MM.1S (cell line): ENCODE data around the gene HMCES.

ENCODE experiments used
- DNase-seq: peaks from one replicate; pipeline ENCODE4 v3.0.0-alpha.2; 2015
- H2AFZ ChIP-seq: fragments of 300-600 bp; sonication (generic); 2 replicates; pipeline ENCODE4 v1.6.0; 2016; ENCODE audit warnings: antibody characterized with exemption, low read length
- H3F3A ChIP-seq: fragments of 300-600 bp; sonication (generic); 2 replicates; pipeline ENCODE4 v1.6.1; 2016; ENCODE audit warnings: mild to moderate bottlenecking, antibody characterized with exemption, low read length, moderate library complexity, mixed read lengths; ENCODE audit not compliant: insufficient read depth
- H3K27ac ChIP-seq: fragments of 300-600 bp; sonication (generic); 2 replicates; pipeline ENCODE4 v1.5.1; 2016; ENCODE audit warnings: mild to moderate bottlenecking, low read length
- H3K27me3 ChIP-seq: fragments of 300-600 bp; sonication (generic); replicated peaks from 2 replicates; pipeline ENCODE4 v1.6.0; 2016; ENCODE audit warnings: low read length; ENCODE audit not compliant: insufficient read depth
- H3K36me3 ChIP-seq: fragments of 300-600 bp; sonication (generic); replicated peaks from 2 replicates; pipeline ENCODE4 v1.6.1; 2016; ENCODE audit warnings: mild to moderate bottlenecking, low read length, mixed read lengths; ENCODE audit not compliant: insufficient read depth
- H3K4me1 ChIP-seq: fragments of 300-600 bp; sonication (generic); 2 replicates; pipeline ENCODE4 v1.6.1; 2016; ENCODE audit warnings: low read length, mixed read lengths
- H3K4me2 ChIP-seq: fragments of 300-600 bp; sonication (generic); 2 replicates; pipeline ENCODE4 v1.6.0; 2016; ENCODE audit warnings: low read depth, low read length
- H3K4me3 ChIP-seq: fragments of 300-600 bp; sonication (generic); 2 replicates; pipeline ENCODE4 v1.5.1; 2016; ENCODE audit warnings: low read length, mixed read lengths
- H3K79me2 ChIP-seq: fragments of 300-600 bp; sonication (generic); 2 replicates; pipeline ENCODE4 v1.6.1; 2016; ENCODE audit warnings: mixed run types, low read length, mixed read lengths
- H3K9ac ChIP-seq: fragments of 300-600 bp; sonication (generic); 2 replicates; pipeline ENCODE4 v1.6.1; 2016; ENCODE audit warnings: low read length, mixed read lengths
- H3K9me2 ChIP-seq: fragments of 300-600 bp; sonication (generic); replicated peaks from 2 replicates; pipeline ENCODE4 v1.6.1; 2016; ENCODE audit warnings: mild to moderate bottlenecking, low read length, mixed read lengths; ENCODE audit not compliant: insufficient read depth
- H3K9me3 ChIP-seq: fragments of 300-600 bp; sonication (generic); replicated peaks from 2 replicates; pipeline ENCODE4 v1.6.1; 2016; ENCODE audit warnings: mild to moderate bottlenecking, low read length, mixed read lengths; ENCODE audit not compliant: insufficient read depth
- H4K20me1 ChIP-seq: fragments of 300-600 bp; sonication (generic); 2 replicates; pipeline ENCODE4 v1.6.1; 2016; ENCODE audit warnings: mild to moderate bottlenecking, low read length, moderate library complexity, mixed read lengths; ENCODE audit not compliant: insufficient read depth
- CTCF ChIP-seq: fragments of 300-600 bp; sonication (generic); IDR thresholded peaks from 2 replicates; pipeline ENCODE4 v1.5.1; 2016; ENCODE audit warnings: antibody characterized with exemption, low read length, mixed read lengths
- EZH2 ChIP-seq: fragments of 300-600 bp; sonication (generic); optimal IDR thresholded peaks from 2 replicates; pipeline ENCODE3; 2017; ENCODE audit warnings: low read depth, mild to moderate bottlenecking, antibody characterized with exemption, low read length, mixed read lengths
- EZH2phosphoT487 ChIP-seq: fragments of 300-600 bp; sonication (generic); IDR thresholded peaks from 2 replicates; pipeline ENCODE4 v1.6.1; 2018; ENCODE audit warnings: antibody characterized with exemption, low read length

The HMCES gene

GRCh38 chr3:129313415-129313664 lies 34.7 kb downstream of the HMCES start:
- Histone ChIP-seq H2AFZ (no peak overlapping the region), H4K20me1 (no peaks in the 10 kb centered on the region), H3K79me2 (peaks cover 35% of the 10 kb centered on the region), H3K36me3 (no peaks in the 10 kb centered on the region), H3K4me3 (no peak overlapping the region), H3K27me3 (no peaks in the 10 kb centered on the region), H3K9me3 (no peaks in the 10 kb centered on the region), H3K27ac (peak overlapping the region; percentile 99), H3K9me2 (no peaks in the 10 kb centered on the region), H3K4me1 (peaks cover 71% of the 10 kb centered on the region), H3K9ac (peak overlapping the region; percentile 99; the same call in 1 of the 2 replicates), H3K4me2 (peak overlapping the region; percentile 8; the same call in 1 of the 2 replicates), H3F3A (peaks cover 83% of the 10 kb centered on the region)
- DNase-seq, result peak; percentile 53
- TF ChIP-seq EZH2phosphoT487, result no peak
- TF ChIP-seq EZH2, result no peak
- no peak for TF ChIP-seq CTCF

- peak overlapping the region; percentile 99 for H3K9ac ChIP-seq
- no peaks in the 10 kb centered on the region for H3K36me3 ChIP-seq
- H3K27me3 ChIP-seq, result no peaks in the 10 kb centered on the region
- H2AFZ ChIP-seq, result no peak overlapping the region
- peak; percentile 52 for DNase-seq
- H3K79me2 ChIP-seq, result peaks cover 39% of the 10 kb centered on the region
- peak overlapping the region; percentile 83 for H3K4me2 ChIP-seq
- H3K9me2 ChIP-seq, result no peaks in the 10 kb centered on the region
- H4K20me1 ChIP-seq, result no peaks in the 10 kb centered on the region
- H3K27ac ChIP-seq, result peak overlapping the region; percentile 99
- peak overlapping the region; percentile 93 for H3K4me3 ChIP-seq
- peaks cover 74% of the 10 kb centered on the region for H3K4me1 ChIP-seq
- H3F3A ChIP-seq, result peaks cover 80% of the 10 kb centered on the region
- TF ChIP-seq EZH2phosphoT487 (no peak), EZH2 (no peak), CTCF (no peak)
- H3K9me3 ChIP-seq, result no peaks in the 10 kb centered on the region
Observed at GRCh38 chr3:129313665-129314385, 35.2 kb downstream of the HMCES start.

GRCh38 chr3:129314386-129315222 lies 35.9 kb downstream of the HMCES start:
- Histone ChIP-seq H3K4me1 (peaks cover 67% of the 10 kb centered on the region), H3F3A (peaks cover 73% of the 10 kb centered on the region)

More at GRCh38 chr3:129314386-129315222, 35.9 kb downstream of the HMCES start:
- no peaks in the 10 kb centered on the region for H3K36me3 ChIP-seq
- peak overlapping the region; percentile 83 for H3K4me2 ChIP-seq
- DNase-seq, result peak; percentile 91
- no peaks in the 10 kb centered on the region for H4K20me1 ChIP-seq
- peak overlapping the region; percentile 99 for H3K27ac ChIP-seq
- peaks cover 43% of the 10 kb centered on the region for H3K79me2 ChIP-seq
- H3K27me3 ChIP-seq, result no peaks in the 10 kb centered on the region
- H3K9me3 ChIP-seq, result no peaks in the 10 kb centered on the region
- no peaks in the 10 kb centered on the region for H3K9me2 ChIP-seq
- no peak overlapping the region for H2AFZ ChIP-seq
- TF ChIP-seq EZH2, result no peak
- TF ChIP-seq CTCF, result peak; percentile 25; the same call in 1 of the 2 replicates
- TF ChIP-seq EZH2phosphoT487, result no peak
- H3K4me3 ChIP-seq, result peak overlapping the region; percentile 93
- peak overlapping the region; percentile 99 for H3K9ac ChIP-seq
